ENCODE data around the gene ST3GAL4.

DNA sequence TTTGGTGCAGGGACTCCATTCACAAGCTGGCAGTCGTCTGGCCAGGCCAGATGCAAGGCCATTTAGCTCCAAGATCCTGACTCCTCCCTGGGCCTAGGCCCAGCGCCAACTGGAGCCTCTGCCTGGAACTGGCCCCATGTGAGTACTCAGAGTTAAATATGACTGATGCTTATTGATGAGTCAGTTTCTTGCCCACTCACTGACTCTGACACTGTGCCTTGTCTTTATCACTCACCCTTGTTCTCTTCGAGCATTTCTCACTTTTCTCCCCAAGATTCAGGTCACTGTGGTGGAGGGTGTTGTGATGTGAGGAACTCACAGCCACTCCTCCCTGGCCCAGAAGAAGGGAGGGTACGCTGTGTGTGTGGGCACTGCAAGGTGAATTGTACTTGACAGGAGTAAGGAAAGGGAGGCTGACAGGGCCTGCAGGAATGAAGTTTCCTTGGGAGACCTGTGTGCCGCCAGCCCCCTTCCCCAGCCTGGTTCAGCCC, 23.2 kb upstream of the ST3GAL4 start:
- TF ChIP-seq, protein P1, sequence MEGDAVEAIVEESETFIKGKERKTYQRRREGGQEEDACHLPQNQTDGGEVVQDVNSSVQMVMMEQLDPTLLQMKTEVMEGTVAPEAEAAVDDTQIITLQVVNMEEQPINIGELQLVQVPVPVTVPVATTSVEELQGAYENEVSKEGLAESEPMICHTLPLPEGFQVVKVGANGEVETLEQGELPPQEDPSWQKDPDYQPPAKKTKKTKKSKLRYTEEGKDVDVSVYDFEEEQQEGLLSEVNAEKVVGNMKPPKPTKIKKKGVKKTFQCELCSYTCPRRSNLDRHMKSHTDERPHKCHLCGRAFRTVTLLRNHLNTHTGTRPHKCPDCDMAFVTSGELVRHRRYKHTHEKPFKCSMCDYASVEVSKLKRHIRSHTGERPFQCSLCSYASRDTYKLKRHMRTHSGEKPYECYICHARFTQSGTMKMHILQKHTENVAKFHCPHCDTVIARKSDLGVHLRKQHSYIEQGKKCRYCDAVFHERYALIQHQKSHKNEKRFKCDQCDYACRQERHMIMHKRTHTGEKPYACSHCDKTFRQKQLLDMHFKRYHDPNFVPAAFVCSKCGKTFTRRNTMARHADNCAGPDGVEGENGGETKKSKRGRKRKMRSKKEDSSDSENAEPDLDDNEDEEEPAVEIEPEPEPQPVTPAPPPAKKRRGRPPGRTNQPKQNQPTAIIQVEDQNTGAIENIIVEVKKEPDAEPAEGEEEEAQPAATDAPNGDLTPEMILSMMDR (optimal IDR thresholded peaks at IDR 0.05 in 1 of 3, IDR thresholded peaks at IDR 0.05 in 1 of 3, conservative IDR thresholded peaks at IDR 0.05 in 1 of 3; ENCODE audit: extremely low read depth in 1 of 3, insufficient read depth in 2 of 3, low read length in 3 of 3) = no peak
- TF ChIP-seq EZH2 (IDR thresholded peaks at IDR 0.05; ENCODE audit: low read length) = no peak
